ENCODE data around the gene DQX1.

DNA sequence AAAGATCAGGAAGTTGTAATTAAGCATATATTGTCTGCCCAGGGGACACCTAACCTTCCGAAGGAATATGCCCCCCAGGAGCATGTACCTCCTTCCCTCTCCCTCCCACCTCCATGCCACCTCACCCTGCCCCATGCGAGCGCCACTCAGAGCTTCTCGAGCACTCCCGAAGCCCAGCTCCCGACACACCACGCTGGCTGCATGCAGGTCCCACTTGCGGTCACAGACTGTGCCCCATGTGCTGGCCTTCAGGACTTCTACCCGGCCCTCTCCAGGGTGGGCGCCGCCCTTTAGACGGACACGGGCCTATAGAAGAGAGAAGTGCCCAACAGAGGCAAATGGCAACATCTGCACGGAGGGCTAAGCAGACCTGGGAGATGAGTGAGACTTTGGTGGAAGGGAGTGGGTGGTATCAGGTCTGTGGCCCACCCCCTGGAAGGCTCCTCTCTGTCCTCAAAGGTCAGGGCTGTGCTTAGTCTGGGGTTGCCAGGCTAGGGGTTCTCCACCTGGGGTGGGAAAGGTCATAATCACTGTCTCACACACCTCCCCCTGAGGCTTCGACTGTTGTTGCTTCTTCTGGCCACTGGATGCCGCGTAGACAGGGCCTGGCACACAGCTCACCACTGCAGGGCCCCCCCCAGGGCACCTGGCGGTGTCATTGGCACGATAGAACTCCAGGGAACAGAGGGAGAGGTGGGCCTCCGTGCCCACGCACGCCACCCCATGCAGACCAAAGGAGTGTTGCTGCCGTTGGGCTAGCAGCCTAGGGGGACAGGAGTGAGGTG, 10.3 kb upstream of the DQX1 start:
- TF ChIP-seq CTCF (conservative IDR thresholded peaks at IDR 0.05 in 1 of 2, IDR thresholded peaks at IDR 0.05 in 1 of 2; ENCODE audit: extremely low read depth in 1 of 2, insufficient read depth in 1 of 2, low read depth in 1 of 2, low read length in 2 of 2) (no peak), EZH2 (IDR thresholded peaks at IDR 0.05; ENCODE audit: borderline replicate concordance, low read length) (no peak)

Data from mammary epithelial cell (primary cell).